CD4-positive, alpha-beta T cell treated with Interleukin-15 for 4 hours (primary cell): ENCODE data around the gene KCNQ1OT1.

ENCODE experiments used
- DNase-seq: peaks from one replicate; pipeline ENCODE4 v3.0.0-alpha.2; 2020; ENCODE audit warnings: low spot score

Gene KCNQ1OT1

DNA sequence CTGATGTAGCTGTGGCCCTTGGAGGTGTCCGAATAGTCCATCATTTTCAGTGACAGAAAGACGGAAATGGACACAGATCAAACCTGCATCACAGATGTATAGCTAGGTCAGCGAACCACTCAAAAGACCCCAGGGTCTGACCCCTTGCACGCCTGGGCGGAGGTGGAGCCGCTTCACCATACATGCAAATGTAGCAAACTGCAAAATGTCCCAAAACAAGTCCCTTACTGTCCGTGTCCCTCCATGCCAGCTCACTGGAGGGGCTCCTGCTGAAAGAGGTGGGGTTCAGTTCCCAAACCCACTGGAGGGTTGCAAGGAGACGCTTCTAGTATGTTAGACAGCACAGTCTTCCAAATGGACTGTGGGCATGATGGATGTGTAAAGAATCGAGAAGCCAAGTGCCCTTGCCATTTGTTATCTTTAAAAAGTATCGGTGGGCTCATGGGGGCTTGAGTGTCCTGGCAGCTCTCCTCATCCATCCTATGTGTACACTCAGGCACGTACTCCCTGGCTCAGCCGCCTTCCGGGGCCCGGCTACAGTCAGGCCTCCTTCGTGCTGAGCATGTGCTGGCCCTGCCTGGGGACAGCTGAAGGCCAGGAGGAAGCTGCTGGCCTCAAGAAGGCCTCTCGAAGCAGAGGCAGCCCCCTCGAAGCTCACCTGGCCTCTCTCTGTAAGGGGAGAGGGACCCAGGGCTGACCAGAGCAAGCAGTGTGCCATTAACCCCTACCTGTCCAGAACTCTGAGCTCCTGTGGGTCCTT lies 20.2 kb upstream of the KCNQ1OT1 start:
- DNase-seq: no peak

DNA sequence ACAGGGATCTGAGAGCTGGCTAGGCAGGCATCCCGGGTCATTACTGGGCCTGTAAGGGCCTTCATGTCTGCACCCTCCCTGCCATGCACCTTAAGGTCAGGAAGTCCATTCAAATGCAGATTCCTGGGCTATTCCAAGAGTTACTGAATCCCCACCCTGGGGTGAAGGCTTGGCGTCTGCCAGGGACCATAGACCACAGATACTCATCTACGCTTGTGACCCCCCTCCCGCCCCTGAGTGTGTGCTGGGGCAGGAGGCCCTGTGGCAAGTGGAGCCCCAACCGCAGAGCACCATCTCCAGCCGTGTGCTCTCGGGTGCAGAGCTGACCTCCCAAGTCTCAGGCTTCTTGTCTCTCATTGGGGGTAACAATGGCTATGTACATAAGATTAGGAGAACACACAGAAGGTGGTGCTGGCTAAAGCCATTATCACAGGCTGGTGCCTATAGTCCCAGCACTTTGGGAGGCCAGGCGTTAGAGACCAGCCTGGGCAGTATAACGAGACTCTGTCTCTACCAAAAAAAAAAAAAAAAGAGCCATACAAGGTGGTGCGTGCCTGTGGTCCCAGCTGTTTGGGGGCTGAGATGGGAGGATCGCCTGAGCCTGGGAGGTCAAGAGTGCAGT lies 19.1 kb upstream of the KCNQ1OT1 start:
- DNase-seq: no peak

DNA sequence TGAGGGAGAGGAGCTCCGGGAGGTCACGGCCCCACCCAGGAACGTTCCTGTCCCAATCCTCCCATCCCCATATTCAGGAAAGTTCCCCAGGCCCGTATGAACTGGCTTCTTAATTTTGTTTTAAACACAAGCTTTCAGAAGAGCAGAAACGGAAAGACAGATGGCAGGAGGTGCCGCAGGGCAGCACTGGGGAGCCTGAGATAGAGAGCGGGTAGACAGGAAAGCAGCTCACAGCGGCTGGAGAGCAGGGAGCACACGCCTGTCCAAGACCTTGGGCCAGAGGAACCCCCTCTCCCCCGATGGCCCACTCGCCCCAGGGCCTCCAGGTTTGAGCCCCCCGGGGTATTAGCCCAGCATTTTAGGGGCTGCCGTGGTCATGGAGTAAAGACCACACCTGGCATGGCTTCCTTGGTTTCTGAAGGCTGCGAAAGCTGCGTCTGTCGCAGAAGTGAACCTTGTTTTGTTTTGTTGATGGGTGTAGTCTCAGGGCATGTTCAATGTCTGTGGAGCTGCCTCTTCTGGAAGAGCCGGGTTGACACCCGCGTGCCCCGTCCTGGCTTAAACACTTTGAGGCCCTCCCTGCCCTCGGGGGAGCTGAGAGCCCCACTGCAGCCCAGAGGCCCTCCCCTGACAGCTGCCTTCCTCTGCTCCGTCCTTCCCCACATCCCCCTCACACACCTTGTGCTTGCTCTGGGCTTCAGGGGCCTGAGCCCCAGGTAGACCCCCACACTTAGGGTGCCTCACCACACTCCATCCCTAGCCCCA lies 17.9 kb upstream of the KCNQ1OT1 start:
- DNase-seq: no peak

DNA sequence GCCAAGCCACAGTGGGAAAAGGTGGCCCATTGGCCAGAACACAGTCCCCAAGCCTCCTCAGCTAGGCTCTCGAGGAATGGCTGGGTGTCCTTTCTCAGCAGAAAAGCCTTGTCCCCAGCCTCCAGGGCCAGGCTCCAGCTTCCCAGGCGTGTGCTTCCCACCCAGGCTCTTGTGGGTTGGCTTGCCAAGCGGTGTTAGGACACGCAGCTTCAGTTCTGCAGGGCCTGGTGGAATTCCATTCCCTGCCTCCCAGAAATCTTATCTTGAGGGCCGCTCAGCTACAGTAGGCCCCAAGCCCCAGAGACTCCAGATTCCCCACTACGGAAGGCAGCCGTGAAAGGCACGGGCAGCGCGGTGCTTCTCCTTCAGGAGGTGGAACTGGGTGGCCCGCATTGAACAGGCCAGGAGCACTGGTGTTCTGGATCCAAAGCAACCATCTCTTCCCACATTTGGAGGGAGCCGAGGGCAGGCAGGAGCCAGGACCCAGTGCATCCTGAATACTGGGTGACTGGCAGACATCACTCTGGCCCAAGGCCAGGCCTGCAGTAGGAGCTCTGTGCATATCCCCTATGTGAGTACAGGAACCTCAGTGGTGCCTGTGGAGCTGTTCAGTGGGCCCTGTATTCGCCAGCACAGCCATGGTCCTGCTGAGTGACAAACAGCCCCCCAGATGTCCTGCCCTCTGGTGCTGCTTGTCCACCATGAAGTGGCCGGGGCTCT lies 16.7 kb upstream of the KCNQ1OT1 start:
- no peak for DNase-seq

DNA sequence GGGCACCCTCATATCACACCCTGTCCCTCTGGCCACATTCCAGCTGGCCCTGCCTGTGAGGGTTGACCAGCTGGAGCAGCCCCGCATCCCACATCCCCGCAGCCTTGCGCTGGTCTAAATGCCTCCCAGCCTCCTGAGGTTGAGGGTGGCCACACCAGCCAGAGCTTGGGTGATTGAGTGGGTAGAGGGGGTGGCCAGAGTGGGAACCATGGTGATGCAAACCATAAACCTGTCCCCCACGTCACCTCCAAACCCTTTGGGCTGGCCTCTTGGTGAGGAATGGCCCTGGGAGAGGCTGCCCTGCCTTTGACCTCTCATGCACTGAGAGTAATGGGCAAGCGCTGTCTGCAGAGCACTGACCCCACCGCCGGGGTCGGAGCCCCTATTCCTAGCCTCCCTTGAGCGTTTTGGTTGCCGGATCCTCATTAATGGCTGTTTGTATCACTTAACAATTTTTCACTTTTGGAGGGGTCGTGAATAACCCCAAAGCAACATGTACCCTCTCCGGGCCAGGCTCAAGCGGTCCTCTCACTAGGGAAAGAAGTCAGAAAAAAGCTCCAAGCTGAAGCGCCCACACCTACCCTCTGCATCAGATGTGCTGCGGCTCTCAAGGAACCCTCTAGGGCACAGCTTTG lies 16.0 kb upstream of the KCNQ1OT1 start:
- DNase-seq: no peak

DNA sequence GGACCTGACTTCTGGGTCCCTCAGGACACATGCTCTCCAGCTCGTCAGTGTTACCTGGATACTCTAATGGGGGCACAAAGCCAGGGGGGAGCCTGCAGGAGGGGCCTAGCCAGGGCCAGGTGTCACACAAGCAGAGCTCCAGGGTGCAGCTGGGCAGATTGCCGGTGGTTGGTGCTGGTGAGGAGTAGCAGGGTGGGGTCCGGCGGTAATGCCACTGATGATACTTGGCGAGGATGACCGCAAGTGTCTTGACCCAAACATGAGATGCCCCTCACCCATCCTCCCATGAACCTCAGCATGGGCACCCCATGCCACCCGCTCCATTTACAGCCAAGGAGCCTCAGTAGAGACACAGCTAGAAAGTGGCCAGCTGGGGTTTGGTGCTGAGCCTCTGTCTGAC lies 15.1 kb upstream of the KCNQ1OT1 start:
- DNase-seq: no peak

DNA sequence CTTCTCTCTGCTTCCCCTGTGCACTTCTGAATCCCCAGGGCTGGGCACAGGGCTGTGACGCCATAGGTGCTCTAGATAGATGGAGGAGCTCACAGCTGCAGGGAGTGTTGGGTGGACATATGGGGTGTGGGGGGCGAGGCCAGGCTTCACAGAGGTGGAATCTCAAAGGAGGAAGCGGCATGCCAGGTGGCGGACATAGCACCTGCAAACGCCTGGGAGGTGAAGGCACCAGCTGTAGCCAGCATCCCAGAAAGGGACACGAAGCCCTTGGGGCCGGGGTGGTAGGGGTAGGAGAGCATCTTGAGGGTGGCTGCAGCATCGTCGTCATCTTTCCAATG lies 14.6 kb upstream of the KCNQ1OT1 start:
- no peak for DNase-seq

DNA sequence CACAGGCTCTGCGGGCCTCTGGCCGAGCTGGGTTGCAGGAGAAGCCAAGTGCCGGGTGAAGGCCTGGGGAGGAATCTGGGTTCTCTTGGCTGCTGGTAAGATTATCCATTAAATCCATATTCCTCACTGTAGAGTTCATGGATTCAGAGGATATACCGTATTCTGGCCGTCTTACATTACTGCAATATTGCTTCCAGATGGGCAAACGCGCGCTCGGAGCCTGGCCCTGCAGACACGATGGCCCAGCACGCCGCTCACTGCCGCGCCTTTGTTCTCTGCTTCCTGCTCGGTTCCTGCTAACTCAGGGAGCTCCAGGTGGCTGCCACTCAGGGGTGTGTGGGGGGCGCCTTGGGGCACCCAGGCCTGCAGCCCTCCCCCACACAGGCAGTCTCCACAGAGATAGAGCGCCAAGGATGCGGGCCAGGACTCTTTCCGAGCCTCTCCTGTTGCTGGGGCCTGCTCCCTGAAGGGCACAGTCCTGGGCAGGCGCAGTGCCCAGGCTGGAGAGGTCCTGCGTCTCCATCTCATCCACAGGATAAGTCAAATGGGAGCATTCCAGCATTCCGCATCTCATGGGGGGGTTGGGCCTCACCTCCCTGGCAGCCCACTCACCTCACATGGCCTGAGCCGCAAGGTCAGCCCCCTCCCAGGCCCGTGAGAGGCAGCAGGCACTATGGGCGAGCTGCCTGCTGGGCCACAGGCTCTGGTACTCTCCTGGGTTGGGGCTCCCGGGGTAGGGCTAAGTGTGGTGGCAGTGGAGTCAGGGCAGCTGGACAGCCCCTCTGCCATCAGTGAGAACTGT lies 14.1 kb upstream of the KCNQ1OT1 start:
- no peak for DNase-seq

DNA sequence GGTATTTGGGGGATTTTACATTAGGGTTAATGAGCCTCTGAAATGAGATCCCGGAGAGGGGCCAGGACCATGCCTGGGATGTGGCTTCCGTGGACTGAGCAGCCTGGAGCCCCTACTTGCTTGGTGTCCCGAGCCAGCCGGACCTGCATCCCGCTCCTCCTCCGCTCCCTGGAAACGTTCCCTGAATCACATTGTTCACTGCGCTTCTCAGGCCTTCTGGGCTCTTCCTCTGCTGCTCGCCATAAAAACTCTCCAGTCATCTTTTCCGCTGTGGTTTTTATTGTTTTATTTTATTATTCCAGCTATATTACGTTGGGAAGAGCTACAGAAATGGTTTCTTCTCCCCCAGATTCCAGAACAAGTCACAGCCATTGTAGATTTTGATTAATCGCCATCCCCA lies 13.3 kb upstream of the KCNQ1OT1 start:
- DNase-seq: no peak

DNA sequence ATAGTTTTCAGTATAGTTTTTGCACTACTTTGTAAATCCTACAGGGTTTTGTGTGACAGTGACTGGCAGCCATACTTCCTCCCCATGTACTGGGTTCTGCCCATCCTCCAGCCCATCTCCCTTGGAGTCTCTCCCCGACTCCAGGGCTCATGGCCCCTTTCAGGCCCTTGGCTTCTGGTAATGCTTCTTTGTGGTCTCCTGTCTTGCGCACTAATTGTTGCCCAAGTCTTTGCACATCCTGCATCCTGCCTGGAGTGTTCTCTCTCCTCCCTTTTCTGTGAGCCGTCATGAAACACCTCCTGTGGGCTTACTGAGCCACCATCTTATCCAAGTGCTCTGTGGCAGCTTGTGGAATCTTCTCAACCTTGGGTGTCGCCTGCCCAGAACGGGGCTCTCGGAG lies 11.4 kb upstream of the KCNQ1OT1 start:
- no peak for DNase-seq

DNA sequence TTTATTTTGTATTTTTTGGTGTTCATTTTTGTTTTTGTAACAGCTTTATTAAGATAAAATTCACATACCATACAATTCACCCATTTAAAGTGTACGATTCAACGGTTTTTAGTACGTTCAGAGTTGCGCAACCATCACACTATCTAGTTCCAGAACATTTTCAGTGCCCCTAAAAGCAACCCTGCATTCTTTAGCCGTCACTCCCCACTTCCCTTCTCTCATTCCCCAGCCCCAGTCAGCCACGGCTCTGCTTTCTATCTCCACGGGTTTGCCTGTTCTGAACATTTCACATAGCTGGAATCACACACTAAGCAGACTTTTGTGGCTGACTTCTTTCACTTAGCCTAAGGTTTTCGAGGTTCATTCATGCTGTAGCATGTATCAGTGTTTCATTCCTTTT lies 9.6 kb upstream of the KCNQ1OT1 start:
- DNase-seq: no peak

DNA sequence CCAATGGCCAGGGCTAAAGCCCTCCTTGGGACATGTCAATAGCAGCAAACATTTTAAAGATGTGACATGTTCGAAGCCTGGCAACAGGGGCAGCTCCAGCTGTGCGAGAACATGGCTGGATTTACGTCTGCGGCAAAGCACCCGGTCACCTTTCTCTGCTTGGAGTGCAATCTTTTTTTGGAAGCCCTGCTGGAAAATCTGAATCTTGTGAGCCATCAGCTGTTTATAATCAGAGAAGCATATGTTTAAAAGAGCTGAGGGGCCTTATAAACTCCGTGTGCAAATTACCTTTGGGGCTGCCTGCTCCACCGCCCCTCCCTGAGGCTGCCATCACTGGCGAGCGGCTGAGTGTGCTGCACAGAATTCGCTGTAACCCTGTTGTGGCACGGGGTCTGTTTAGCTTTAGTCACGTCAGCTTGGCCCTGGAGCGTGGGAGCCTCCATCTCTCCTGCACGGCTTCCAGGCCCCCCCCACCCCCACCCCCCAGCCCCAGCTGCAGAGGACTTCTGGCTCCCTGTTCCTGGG lies 9.0 kb upstream of the KCNQ1OT1 start:
- DNase-seq: no peak

DNA sequence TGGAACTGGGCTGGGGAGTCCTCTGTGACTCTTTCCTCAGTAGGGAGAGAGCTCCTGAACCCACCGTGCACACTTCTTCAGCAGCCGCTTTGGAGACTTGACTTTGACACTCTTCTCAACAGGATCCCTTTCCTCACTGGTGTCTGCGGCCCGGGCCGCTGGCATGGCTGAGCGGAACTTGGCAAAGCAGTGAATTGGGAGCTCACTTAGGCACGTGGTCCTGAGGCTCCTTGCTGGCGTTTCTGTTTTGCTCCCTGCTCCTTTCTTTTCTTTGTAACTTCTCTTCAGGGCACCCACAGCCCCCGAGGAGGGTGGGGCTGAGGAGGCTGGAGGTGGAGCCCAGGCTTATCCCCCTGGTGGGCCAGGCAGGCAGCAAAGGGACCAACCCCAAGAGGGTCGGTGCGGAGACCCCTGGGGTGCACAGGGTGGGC lies 8.4 kb upstream of the KCNQ1OT1 start:
- no peak for DNase-seq

DNA sequence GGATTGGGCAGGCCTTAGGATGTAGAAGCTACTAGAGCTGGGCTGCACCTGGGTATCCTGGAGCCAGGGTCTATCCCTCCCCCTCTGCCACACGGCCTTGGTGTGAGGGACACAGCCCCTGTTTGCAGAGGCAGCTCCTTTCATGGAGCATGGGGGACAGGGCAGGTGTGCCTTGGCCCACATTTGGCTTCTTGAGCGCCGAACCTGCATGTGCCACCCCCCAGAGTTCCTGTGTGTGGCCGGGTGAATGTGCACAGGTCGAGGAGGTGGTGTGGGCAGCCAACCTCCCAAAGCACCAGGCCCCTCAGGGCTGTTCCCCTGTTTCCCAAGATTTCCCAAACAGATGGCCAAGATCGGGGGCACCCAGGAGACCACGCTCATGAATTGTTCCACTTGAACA lies 7.9 kb upstream of the KCNQ1OT1 start:
- no peak for DNase-seq

DNA sequence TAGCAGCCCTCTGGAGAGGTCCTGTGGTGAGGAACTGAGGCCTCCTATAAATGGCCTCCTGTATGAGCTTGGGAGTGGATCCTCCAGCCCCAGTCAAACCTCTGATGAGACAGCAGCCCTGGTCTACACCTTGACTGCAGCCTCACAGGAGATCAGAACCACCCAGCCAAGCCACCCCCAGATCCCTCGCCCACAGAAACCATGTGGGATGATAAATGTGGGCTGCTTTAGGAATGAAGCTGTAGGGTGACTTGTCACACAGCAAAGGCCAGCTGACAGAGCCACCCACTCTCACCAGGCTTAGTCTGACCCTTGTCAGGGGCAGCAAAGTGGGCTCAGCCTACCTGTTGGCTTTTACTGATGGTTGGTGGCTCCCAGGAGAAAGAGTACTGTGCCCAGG lies 6.5 kb upstream of the KCNQ1OT1 start:
- DNase-seq: no peak

DNA sequence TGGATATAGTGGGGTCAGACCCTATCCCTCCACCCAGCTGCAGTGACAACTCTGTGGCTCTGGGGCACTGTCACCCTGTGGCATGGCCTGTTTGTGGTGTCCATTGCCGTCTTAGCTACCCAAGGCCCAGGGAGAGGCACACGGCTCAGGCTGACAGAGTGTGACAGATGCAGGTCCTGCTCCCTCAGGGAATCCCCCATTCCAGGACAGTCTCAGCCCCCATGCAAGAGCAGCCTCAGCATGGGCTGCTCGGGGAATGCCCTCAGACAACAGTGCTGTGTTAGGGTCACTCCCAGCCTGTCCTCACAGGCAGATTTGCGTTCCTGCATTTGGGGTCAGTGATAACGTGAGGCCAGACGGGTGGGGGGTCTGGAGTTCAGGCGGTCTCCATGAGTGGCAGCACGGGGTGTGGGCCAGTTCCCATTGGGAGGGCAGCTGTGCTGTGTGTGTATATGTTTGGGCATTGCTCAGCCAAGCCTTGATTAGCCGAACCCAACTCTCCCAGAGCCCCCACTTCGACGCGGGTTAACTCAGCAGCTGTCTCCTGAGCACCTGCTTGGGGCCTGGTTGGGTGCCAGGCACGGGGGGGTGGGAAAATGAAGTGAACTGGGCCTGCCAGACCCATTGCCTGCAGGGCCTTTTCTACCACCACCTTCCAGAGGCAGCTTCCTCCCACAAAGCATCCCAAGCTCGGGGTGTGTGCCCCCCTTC lies 5.3 kb upstream of the KCNQ1OT1 start:
- no peak for DNase-seq

DNA sequence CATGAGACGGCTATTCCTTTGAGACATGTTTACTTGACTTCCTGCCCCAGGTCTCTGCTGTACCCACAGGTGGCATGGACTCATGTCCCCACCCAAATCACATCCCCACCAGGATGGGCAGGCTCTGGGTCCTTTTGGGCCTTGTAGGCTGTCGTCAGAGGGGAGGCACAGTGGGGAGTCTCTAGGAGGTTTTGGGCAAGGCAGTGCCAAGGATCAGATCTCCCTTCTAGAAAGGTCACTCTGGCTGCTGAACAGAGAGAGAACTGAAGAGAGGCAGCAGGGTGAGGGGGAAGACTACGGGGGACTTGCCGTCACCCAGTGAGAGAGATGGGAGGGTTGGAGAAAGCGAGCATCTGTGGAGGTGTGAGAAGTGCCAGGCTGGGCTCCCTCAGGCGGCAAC lies 4.6 kb upstream of the KCNQ1OT1 start:
- no peak for DNase-seq

DNA sequence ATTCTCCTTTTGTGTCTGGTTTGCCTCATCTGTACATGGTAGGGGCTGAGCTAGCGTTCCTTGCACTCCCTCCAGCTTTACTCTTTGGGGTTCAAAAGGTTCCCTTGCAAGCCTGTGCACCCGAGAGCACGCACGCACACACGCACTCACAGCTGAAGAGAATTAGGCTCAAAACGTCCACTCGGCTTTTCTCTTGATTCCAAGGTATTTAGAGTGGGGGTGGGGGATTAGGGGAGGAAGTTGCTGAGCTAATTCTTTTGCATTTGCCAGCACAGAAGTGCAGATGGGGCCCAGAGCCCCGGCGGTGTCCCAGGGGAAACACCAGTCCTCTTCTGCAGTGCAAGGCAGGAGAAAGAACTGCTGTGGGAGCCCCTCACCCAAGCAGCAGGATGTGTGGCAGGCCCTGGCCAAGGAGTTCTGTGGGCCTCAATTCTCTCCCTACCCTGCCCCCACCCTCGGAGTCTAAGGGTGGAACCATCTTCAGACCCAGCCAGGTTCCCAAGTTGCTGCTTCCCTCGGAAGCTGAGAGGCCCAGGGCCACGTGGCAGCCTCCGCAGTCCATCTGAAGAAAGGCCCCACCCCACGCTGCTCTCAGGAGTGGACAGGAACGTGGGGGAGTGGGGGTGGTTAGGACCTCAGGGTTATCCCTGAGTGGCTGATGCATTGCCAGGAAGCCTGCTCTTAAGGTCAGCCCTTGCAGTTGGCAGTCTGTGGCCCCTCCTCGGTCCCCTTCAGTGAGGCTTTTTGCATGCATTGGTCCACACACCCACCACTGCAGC lies 3.8 kb upstream of the KCNQ1OT1 start:
- no peak for DNase-seq

DNA sequence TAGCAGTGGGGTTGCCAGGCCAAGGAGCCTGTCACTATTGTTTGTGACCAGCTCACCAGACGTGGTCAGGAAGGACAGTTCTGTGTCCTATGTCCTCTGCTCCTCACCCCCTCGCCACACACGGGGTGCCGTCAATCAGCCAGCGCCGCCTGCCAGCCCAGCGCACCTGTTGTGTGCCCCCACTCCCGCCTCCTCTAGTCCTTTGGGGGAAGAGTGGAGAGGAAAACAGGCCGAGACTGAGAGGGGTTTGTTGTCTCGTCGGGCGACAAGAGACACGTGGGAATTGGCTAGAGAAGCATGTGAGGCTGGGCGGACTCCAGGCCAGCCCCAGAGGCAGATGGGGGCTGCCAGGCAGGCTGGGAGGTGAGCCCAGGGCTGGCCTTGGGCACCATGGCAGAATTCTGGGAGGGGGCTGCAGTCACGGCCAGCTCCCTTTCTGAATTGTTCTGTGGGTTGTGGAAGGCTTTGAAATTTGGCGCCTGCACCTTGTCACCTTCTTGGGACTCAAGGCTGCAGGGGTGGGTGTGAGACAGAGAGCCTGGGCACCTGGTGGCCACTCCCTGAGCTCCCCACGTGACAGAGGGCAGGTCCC lies 3.1 kb upstream of the KCNQ1OT1 start:
- no peak for DNase-seq
